Right hindlimb (tissue), 1 donor: ENCODE measurements around the gene CTBP2.

Experiments used
- DNase-seq: peaks from one replicate; pipeline ENCODE4 v3.0.0-alpha.2; 2018

Gene CTBP2

DNA sequence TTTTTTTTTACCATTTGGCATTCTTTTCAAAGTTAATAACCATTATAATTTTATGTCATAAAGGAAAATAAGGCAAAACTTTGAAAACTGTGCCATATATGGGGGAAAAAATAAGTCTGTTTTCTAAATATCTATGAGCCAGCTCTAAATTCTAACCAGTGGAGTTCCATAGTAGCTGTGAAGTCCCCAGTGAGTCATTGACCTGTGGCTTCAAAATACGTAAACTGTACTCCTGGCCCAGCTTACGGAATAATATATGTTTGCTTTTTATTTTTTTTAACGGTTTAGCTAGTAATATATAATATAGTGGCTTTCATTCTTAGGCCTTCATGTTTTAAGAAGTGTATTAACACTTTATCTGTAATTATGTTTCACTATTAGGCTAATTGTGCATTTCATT, 197.9 kb downstream of the CTBP2 start:
- no peak for DNase-seq

DNA sequence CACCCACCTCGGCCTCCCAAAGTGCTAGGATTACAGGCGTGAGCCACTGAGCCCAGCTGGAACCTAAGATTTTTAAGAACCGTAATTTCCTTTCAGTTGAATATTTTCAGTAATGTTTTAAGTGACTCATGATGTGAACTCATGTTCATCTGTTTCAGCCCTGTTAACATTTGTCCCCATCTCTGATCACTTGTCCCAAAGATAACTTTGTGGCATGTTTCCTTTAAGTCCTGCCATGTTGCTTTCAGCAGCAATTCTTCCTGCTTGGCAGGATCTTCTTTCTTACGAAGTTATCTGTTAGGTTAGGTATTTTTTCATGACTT, 199.2 kb downstream of the CTBP2 start:
- DNase-seq = no peak

DNA sequence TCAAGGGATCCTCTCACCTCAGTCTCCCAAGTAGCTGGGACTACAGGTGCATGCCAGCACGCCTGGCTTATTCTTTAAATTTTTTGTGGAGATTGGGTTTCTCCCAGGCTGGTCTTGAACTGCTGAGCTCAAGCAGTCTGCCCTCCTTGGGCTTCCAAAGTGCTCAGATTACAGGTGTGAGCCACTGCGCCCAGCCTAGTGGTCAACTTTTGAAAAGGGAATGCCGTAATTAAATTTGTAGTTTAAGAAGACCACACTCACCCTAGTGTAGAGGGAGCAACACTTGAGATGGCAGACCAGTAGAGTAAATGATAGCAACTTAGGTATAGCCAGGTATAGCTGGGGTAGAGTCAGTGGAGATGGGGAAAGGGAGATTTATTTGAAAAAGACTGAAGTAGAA, 200.8 kb downstream of the CTBP2 start:
- DNase-seq = no peak

DNA sequence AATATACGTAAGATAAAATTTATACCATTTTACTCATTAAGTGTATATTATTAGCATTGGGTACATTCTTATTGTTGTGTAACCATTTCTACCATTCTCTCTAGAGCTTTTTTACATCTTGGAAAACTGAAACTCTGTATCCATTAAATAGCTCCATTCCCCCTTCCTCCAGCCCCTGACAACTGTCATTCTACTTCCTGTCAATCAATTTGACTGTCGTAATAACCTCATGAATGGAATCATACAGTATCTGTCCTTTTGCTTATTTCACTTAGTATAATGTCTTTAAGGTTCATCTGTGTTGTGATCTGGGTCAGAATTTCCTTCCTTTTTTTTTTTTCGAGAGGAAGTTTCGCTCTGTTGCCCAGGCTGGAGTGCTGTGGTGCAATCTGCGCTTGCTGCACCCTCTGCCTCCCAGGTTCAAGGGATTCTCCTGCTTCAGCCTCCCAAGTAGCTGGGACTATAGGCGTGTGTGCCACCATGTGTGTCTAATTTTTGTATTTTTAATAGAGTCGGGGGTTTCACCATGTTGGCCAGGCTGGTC, 202.9 kb downstream of the CTBP2 start:
- DNase-seq = no peak

DNA sequence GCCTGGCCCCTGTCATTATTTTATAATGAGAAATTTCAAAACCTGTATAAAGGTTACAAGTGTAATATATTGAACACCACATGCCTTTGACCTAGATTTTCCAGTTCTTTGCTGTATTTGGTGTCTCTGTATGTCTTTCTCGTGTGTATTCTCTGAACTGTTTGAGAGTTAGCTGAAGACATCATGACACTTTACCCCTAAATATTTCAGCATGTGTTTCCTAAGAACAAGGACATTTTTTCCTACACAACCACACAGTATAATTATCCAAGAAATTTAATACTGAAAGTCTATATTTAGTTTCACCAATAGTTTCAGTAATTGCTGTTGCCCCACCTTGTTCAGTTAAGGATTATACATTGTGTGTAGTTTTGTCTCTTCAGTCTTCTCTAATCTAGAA, 203.6 kb downstream of the CTBP2 start:
- DNase-seq = no peak

DNA sequence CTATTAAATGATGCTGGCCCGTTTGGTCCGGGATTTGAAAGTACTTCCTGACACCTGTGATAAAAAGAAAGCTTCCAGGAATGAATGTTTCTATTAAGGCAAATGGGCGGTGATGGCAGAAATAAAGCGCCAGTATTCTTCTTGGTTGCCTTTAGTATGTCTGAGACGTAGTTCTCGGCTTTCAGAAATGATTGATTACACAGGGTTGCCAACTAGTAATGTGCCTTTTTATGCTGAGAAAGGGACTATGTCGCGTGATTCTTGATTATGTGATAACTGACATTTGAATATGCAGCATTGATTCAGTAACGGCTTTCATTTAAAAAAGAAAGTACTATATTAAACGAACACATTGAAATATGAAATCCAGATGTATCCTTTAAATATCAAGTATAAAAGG, 204.5 kb downstream of the CTBP2 start:
- no peak for DNase-seq

DNA sequence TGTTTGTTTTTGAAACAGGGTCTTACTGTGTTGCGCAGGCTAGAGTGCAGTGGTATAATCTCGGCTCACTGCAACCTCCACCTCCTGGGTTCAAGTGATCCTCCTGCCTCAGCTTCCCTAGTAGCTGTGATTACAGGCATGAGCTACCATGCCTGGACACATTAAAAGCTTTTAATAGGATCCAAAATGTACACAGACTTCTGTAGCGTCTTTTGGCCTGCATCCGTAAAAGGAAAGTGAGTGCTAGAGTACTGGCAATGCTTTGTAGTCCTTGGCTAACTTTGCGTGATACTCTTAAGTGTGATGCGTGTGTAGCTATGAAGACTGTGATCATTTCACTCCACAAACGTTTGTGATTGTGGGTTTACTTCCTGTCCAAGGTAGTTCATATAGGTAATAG, 205.1 kb downstream of the CTBP2 start:
- no peak for DNase-seq

DNA sequence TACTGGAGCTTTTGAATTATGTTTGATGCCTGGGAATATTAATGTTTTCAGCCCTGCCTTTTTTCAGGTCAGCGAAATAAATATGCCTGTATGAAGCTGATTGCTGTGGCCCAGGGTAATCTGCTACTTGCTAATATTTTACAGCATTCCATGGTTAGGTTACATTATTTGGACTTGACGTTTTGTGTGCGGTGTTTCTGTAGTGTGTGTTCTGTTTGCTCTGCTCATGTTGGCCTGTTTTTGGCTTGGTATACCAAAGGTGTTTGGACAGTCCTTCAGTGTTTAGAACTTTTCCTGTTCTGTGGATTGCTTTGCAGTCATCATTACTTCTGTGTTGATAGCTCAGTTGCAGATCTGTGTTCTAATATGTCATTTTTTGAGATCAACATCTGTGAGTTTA, 206.9 kb downstream of the CTBP2 start:
- DNase-seq = no peak

DNA sequence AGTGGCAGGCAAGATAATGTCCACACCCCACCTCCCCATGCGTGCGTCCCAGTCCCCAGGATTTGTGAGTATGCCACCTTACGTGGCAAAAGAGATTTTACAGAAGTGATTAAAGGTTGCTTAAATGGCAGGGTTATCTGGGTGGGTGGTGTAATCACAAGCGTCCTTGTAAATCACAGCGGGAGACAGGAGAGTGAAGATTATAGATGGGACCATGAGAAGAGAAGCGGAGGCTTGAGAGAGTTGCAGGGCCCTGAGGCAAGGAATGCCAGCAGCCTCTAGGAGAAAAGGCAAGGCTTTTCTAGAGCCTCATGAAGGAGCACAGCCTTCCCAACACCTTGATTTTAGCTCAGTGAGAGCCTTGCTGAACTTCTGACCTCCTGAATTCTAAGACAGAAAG, 208.2 kb downstream of the CTBP2 start:
- no peak for DNase-seq

DNA sequence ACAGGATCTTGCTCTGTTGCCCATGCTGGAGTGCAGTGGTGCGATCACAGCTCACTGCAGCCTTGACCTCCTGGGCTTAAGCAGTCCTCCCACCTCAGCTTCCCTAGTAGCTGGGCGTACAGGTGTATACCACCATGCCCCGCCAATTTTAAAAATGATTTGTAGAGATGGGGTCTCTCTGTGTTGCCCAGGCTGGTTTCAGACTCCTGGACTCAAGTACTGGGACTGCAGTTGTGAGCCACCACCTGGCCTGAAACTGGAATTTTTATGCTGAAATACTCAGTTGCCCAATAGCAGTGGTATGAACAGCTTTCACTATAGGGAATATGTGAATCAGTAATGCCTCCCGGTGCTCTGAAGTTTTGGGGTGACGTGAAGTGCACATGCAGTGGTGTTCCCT, 210.8 kb downstream of the CTBP2 start:
- no peak for DNase-seq

DNA sequence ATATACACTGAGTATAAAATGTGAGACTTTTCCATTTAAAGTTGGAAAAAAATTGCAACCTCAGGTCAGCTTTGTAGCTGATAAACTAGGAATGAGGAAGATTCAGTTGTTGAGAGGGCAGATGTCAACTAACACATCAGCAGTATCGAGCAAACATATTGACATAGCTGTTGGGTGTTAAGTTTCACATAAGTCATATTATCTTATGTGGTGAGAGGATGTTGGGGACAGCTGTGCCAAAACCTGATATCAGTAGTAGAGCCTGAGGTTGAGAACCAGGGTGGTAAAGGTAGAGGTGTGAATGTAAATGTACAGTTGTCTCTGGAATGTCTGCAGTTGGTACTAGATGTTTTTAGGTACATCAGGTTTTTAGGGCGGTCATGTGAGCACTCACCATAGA, 213.4 kb downstream of the CTBP2 start:
- DNase-seq = no peak

DNA sequence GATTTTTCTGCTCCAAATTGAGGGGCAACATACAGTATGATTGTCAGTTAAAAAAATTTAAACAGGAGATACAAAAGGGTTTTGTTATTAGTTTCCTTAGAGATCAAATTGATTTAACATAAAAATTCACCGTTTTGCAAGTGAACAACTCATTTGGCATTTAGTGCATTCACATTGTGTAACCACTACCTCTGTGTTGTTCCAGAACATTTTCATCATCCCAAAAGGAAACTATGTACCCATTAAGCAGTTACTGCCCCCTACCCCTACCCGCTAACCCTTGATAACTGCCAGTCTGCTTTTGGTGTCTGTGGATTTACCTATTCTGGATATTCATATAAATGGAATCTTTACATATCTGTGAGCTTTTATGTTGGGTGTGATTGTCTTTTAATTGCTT, 215.4 kb downstream of the CTBP2 start:
- no peak for DNase-seq

DNA sequence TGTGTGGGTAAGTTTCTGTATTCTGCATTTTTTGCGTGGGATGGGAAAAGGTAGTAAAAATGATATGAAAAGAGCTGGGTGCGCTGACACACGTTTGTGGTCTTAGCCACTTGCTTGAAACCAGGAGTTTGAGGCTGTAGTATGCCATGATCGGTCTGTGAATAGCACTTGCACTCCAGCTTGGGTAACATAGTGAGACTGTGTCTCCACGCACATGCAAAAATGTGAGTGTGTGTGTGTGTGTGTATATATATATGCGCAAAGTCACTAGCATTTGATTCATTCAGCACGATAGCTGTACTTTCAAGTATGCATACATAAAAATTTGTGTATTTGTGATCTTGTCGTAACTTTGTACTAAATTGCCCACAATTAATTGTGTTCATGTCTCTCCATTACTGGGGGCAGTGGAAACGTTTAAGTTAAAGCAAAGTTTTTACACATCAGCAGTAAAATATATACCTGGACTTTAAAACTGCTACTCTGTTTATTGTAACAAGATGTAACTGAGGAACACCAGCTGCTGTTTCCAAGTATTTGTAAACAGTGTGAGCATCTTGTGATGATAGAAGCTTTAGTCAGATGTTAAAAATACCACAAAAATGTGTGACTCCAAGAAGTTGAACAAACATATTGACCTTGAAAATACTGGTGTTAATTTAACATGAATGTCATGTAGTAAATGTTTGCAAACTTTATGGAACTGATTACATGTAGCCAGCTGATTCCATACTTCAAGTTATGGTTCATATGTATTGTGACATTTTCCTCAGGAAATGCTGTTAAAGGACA, 216.9 kb downstream of the CTBP2 start:
- DNase-seq = no peak

DNA sequence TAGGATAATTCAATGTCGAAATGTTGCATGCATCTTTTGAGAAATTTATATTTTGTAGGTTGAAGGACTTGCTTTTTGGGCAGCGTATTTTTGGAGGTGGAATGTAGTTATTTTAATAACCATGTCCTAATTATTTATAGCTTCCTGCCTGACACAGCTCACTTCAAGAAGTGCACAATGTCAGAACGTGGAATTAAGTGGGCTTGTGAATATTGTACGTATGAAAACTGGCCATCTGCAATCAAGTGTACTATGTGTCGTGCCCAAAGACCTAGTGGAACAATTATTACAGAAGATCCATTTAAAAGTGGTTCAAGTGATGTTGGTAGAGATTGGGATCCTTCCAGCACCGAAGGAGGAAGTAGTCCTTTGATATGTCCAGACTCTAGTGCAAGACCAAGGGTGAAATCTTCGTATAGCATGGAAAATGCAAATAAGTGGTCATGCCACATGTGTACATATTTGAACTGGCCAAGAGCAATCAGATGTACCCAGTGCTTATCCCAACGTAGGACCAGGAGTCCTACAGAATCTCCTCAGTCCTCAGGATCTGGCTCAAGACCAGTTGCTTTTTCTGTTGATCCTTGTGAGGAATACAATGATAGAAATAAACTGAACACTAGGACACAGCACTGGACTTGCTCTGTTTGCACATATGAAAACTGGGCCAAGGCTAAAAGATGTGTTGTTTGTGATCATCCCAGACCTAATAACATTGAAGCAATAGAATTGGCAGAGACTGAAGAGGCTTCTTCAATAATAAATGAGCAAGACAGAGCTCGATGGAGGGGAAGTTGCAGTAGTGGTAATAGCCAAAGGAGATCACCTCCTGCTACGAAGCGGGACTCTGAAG, 217.8 kb downstream of the CTBP2 start:
- no peak for DNase-seq

DNA sequence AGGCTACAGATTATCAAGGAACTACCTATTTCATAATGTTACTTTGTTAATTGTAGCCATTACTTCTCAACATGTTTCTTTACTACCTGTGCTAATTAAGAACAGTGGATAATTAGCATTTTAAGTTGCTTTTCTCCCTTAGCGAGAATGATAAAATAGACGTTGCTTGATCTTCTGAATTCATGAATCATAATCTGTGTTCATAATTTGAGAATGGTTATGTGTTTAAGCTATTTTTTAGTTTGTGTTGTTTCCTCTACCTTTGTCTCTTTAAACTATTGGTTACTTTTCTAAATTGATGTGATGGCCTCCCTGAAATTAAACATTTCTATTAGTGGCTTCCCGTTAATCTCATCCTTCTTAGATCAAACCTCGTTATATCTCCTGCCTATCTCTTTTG, 218.5 kb downstream of the CTBP2 start, which contains the start of gene ZRANB1:
Gene ZRANB1 (plus strand): TSS at position 301 of the 400 bp plus-strand sequence. CDS start 371 bp downstream, outside the sequence.
- no peak for DNase-seq

DNA sequence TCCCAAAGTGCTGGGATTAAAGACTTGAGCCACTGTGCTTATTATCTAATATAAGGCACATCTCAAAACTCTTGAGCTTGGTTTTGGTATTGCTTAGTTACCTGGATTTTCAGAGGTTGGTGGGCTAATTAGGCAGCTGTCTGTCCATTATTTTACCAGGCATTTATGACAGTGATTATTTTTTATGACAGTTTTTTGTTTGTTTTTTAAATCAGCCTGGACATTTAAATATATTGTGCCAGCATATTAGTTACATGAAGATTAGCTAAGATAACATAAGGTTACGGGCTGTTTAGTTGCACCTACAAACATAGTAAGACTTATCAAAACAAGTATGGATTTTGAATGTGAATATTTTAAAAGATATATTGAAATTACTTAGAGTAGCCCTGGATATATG, 221.1 kb downstream of the CTBP2 start:
- DNase-seq = no peak

DNA sequence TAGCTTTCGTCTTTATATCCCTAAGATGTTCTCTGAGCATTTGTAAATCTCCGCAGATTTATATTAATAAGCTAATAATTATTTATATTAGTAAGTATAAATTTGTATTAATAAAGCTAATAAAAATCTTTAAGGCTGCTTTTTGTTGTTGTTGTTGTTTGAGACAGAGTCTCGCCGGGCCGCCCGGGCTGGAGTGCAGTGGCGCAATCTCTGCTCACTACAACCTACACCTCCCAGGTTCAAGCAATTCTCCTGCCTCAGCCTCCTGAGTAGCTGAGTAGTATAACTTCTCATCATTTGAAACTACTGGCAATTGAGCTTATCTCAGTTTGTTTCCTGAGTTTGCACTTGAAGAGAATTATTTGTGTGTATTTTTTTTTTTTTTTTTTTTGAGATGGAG, 223.6 kb downstream of the CTBP2 start:
- DNase-seq = no peak

DNA sequence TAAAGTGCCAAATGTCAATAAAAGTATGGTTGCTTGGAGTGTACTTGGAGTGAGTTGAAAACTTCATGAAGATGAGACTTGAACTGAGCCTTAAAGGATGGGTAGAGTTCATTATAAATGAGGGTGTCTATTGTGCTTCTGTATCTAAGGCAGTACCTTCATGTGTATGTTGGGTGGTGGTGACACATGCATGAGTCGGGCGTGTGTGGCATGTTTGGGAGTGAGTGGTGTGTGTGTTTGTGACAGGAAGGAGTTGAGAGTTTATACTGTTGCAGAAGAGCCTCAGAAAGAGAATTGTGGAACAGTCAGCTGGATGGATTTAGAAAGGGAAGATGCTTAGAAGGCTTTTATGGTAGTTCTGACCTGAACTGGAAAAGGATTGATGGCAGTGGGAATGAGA, 224.4 kb downstream of the CTBP2 start:
- DNase-seq = no peak
